ENCODE results near the gene MEAK7.

DNA sequence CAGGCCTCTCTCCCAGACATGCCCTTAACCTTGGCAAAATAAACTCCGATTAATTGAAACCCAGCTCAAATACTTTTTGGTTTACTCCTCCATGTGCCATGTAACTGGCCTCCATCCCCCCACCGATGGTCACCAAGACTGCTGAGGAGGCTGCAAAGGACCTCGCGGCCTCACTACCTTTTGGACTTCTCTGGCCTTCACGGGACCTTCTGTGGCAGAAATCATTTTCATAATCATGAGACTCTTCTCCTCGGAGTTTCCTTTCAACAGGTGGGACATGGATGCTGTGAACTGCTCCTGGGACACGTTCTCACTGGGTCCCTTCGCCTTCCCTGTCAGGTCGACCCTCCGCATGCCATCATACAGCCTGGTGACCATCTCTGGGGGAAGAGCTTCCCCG lies 9.0 kb downstream of the MEAK7 start:
- TF ChIP-seq, protein P1, sequence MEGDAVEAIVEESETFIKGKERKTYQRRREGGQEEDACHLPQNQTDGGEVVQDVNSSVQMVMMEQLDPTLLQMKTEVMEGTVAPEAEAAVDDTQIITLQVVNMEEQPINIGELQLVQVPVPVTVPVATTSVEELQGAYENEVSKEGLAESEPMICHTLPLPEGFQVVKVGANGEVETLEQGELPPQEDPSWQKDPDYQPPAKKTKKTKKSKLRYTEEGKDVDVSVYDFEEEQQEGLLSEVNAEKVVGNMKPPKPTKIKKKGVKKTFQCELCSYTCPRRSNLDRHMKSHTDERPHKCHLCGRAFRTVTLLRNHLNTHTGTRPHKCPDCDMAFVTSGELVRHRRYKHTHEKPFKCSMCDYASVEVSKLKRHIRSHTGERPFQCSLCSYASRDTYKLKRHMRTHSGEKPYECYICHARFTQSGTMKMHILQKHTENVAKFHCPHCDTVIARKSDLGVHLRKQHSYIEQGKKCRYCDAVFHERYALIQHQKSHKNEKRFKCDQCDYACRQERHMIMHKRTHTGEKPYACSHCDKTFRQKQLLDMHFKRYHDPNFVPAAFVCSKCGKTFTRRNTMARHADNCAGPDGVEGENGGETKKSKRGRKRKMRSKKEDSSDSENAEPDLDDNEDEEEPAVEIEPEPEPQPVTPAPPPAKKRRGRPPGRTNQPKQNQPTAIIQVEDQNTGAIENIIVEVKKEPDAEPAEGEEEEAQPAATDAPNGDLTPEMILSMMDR (IDR thresholded peaks at IDR 0.05) = no peak
- no peak for TF ChIP-seq POLR2A (IDR thresholded peaks at IDR 0.05)
